HG03103 (cell line): Measurements from ENCODE around the gene PLEKHG3.

ENCODE experiments used
- ATAC-seq: cut with Tn5 transposase; IDR thresholded peaks from one replicate; pipeline ENCODE4 v1.9.1; 2021; ENCODE audit warnings: low read depth; ENCODE audit not compliant: unreplicated experiment

PLEKHG3 gene

GRCh38 chr14:64775081-64775777 lies 71.0 kb downstream of the PLEKHG3 start:
- no peak for ATAC-seq

DNA sequence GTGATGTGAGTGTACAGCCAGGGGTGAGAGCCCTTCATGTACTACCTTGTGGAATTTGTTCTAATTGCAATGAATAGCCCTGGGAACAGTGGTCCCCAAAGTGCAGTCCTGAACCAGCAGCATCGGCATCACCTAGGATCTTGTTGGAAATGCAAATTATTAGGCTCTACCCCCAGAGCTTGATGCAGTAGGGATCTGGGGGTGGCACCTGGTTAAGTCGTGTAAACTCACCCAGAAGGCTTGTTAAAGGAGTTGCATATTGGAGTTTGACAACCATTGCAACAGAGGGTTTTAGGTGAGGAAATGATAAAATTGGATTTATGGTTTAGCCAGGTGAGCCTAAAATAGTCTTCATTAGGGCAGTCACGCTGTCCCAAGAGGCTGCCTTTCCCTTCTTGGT lies 73.2 kb downstream of the PLEKHG3 start:
- ATAC-seq: no peak

DNA sequence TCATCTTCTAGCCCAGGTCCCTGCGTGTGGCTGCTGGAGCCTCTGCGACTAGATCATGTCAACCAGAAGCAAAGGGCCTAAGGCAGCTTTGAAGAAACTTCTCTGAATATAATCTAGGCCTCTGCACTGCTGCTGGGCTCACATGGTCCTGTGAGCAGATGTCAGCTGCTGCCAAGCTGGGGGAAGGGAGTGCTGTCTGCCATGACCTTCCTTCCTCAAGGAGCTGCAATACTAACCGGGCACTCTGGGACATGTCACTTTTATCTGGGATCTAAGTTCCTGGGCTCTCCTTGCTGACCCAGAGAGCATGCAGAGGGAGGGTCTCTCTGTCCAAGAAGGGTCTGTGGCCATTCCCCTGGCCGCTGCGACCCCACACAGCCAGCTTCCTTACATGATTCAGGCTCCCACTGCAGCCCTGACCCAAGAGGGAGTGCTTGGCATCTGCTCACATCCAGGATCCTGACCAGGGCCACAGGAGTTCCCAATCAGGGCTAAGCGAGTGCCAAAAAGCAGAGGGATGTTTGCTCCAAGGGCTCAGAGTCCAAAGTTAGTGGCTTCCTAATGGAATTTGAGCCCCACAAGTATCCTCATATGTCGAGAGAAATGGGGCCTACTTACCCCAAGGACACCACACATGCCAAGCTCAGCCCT lies 74.0 kb downstream of the PLEKHG3 start:
- ATAC-seq: no peak

GRCh38 chr14:64779472-64779871 lies 75.2 kb downstream of the PLEKHG3 start:
- ATAC-seq: no peak

- ATAC-seq: no peak
These were observed 78.0 kb downstream of the PLEKHG3 start for GRCh38 chr14:64782196-64782595.

DNA sequence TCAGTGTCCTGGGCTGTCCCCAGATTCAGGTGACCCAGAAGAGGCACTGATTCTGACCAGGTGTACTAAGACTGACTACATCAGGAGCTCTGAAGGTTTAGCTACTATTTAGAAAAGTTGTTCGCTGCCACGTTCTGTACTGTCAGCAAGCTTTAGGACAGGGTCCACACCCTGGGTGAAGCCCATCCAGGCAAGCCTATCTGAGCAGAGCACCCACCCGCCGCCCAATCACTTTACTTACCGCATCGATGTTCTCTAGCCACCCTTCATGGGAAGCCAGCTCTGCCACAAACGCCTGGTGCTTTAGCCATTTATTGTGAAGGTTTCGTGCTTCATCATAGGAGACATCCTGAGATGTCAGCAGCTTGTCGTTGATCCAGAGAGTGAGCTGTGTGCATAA lies 79.8 kb downstream of the PLEKHG3 start:
- ATAC-seq: no peak

DNA sequence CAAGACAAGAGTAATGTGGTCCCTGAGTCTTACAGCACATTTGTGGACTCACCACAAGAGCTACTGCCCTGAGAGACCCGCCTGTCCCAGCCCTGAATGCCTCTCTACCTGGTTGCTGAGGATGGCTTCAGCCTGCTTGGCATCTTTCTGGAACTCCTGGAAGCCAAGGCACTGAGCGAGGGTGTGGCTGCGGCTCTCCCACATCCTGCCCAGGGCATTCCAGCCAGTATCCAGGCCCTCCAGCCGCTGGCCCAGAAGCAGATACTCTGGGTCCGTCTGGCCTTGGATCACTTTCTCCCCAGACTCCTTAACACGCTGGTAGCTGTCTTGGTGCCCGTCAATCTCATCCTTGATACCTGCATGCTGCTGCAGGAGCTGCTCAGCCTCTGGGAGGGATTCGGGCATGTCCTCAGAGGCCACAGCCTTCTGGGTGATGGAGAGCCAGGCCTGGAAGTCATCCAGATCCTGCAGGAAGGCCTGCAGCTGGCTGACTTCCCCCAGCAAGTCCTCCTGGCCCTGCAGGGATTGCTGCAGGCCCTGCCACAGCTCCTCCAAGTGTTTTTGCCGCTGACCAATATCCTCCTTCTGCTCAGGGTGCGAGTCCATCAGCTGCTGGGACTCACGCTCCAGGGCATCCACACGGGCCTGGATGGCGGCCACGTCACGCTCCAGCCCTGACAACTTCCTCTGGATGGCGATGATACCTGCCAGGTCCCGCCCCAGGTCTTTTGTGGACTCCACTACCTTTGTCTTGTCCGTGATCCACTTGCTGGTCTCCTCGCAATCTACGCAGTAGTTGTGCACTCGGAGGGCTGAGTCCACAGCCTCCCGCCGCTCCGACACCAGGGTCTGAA lies 82.3 kb downstream of the PLEKHG3 start:
- no peak for ATAC-seq

GRCh38 chr14:64787619-64788018 lies 83.4 kb downstream of the PLEKHG3 start:
- no peak for ATAC-seq

DNA sequence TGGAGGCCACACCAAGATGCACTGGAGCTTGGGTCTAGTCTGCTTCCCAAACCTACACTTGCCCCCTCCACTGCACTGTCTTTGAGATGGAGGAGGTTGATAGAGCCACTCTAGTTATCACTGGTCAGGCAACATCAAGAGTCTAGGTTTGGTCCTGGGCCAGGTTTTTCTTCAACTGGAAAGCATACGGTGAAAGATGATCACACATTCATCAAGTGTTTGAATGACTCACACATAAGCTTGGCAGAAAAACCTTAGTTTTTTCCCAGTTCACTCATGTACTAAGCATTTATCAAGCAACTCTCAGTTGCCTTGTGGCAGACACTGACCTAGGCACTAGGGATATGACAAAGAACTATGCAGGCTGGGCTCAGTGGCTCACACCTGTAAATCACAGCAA lies 84.5 kb downstream of the PLEKHG3 start:
- ATAC-seq: no peak

GRCh38 chr14:64789696-64790095 lies 85.5 kb downstream of the PLEKHG3 start:
- ATAC-seq: no peak

DNA sequence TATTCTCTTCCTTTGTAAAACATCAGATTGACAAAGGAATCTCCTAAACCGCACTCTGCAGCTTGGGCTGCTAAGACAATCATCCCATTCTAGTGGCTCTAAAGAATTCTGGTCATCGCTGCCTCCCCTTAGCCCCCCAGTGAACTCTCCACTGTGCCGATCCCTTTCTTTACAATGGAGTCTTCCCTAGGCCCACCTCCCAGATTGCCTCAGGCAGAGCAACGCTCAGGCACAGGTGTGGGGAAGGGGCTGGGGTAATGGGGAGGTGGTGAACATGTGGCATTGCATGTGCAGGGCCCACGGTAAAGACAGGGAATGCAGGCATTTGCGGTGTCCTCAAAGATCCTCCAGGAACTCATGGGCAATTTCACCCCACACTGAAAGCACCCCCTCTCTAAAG lies 86.3 kb downstream of the PLEKHG3 start:
- no peak for ATAC-seq

GRCh38 chr14:64792231-64792630 lies 88.0 kb downstream of the PLEKHG3 start:
- ATAC-seq: no peak

GRCh38 chr14:64792871-64793560 lies 88.8 kb downstream of the PLEKHG3 start:
- no peak for ATAC-seq

GRCh38 chr14:64795211-64795610 lies 91.0 kb downstream of the PLEKHG3 start:
- ATAC-seq: no peak

GRCh38 chr14:64795921-64796320 lies 91.7 kb downstream of the PLEKHG3 start:
- no peak for ATAC-seq

GRCh38 chr14:64796369-64796768 lies 92.1 kb downstream of the PLEKHG3 start:
- ATAC-seq: no peak

GRCh38 chr14:64799555-64799954 lies 95.3 kb downstream of the PLEKHG3 start:
- ATAC-seq: no peak
